Left lung (tissue), 10 donors: Measurements from ENCODE around the gene RHBDL1. TPM values are rescaled to one million over a fixed set of nuclear protein-coding genes. Genes with fewer than 3 reads are reported as not detected.

Experiments
- ATAC-seq: fragments of 200-7000 bp; cut with Tn5 transposase; one replicate; pipeline ENCODE4 v1.9.1; 2020; ENCODE audit warnings: moderate library complexity
- DNase-seq, 4 donors: peaks; one replicate each; pipeline ENCODE4 v3.0.0-alpha.2; 2013 to 2020
- H3K27ac ChIP-seq, 2 donors: fragments of 200-600 bp; sonication (generic) in 1 of 2; one replicate each; pipeline versions ENCODE4 v1.5.0 to v1.8.0; 2020 to 2021
- H3K27me3 ChIP-seq, 2 donors: fragments of 200-600 bp; sonication (generic) in 1 of 2; one replicate each; pipeline versions ENCODE4 v1.5.0 to v1.8.0; 2020 to 2021
- H3K36me3 ChIP-seq, 2 donors: fragments of 200-600 bp; sonication (generic) in 1 of 2; one replicate each; pipeline versions ENCODE4 v1.5.0 to v1.8.0; 2020 to 2021
- H3K4me1 ChIP-seq, 2 donors: fragments of 200-600 bp; one replicate each; pipeline ENCODE4 v1.8.0; 2021
- H3K4me3 ChIP-seq, 2 donors: fragments of 200-600 bp; sonication (generic) in 1 of 2; one replicate each; pipeline versions ENCODE4 v1.5.0 to v1.8.0; 2020 to 2021; ENCODE audit warnings: mild to moderate bottlenecking in 1 of 2
- H3K9me3 ChIP-seq, 2 donors: fragments of 200-600 bp; sonication (generic) in 1 of 2; one replicate each; pipeline versions ENCODE4 v1.5.0 to v1.8.0; 2020 to 2021
- CTCF ChIP-seq, 2 donors: fragments of 200-600 bp; sonication (generic) in 1 of 2; IDR thresholded peaks; one replicate each; pipeline versions ENCODE4 v1.5.0 to v1.8.0; 2021; ENCODE audit warnings: antibody characterized with exemption in 2 of 2
- intact Hi-C, 2 donors: fragments of 100-400 bp; cut with DNase I; formaldehyde crosslinking; loops; one replicate each; pipeline versions ENCODE4 v1.11.2 to v1.14.2; 2022
- polyA plus RNA-seq, 6 donors: library from polyadenylated mRNA; unstranded; fragments of 120-200 nt; gene quantifications; one replicate each; pipeline ENCODE4 v1.2.1, GENCODE V29; 2013; ENCODE audit not compliant: insufficient read length in 6 of 6
- total RNA-seq, 2 donors: library from RNA; stranded (reverse); fragmentation: NEBNext Ultra II Directional; extraction: Animal tissue kit (Norgen Biotek cat#: 25700); gene quantifications; one replicate each; pipeline ENCODE4 v1.2.1, GENCODE V29; 2021
- donor health status: DM: no; HTN: yes; CAD: no.
- donor health status: DM: no; HTN: no; CAD: no.

RHBDL1 gene
- total and polyA plus RNA-seq, 8 donors, result 0.45 to 4.3 (median 0.81) TPM

DNA sequence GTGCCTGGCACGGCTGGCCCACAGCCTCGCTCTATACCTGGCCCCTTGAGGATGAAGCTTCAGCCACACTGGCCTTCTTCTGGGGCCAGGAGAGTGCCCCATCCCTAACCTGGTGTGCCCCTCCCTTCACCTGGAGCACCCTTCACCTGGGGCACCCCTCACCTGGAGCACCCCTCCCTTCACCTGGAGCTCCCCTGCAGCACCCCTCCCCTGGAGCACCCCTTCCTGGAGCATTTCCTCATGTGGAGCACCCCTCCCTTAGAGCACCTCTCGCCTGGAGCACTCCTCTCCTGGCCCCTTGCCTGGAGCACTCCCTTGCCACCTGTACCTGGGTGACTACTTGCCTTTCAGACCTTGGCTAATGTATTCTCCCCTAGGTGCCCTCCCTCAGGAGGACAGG lies 32.5 kb downstream of the RHBDL1 start:
- H3K27ac ChIP-seq, result no peak overlapping the region
- H3K36me3 ChIP-seq, result no peaks in the 10 kb centered on the region
- no peaks in the 10 kb centered on the region for H3K9me3 ChIP-seq
- no peak overlapping the region for H3K4me3 ChIP-seq
- ATAC-seq, result no peak
- TF ChIP-seq CTCF (IDR thresholded peaks at IDR 0.05), result no peak
- H3K4me1 ChIP-seq, result peaks cover 0 to 11% of the 10 kb centered on the region in 2 donors
- peaks cover 48 to 96% of the 10 kb centered on the region in 2 donors for H3K27me3 ChIP-seq
- no peak for DNase-seq
- intact Hi-C loops, result no loop called here

DNA sequence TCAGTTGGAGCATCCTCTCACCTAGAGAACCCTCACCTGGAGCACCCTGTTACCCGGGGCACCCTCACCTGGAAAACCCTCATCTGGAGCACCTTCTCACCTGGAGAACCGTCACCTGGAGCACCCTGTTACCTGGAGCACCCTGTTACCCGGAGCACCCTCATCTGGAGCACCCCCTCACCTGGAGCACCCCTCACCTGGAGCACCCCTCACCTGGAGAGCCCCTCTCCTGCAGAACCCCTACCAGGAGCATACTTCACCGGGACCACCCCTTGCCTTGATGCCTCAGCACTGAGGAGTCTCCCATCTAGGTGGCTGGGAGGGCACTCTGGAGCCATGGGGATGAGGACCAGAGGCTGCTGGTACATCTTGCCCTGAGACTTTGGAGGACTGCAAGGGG lies 33.5 kb downstream of the RHBDL1 start:
- DNase-seq, result no peak
- Histone ChIP-seq H3K27ac (no peak overlapping the region), H3K27me3 (peaks cover 38 to 94% of the 10 kb centered on the region in 2 donors), H3K9me3 (no peaks in the 10 kb centered on the region), H3K4me3 (no peak overlapping the region), H3K4me1 (peaks cover 0 to 12% of the 10 kb centered on the region in 2 donors), H3K36me3 (no peaks in the 10 kb centered on the region)
- no peak for ATAC-seq
- intact Hi-C loops, result no loop called here
- no peak for TF ChIP-seq CTCF (IDR thresholded peaks at IDR 0.05)

GRCh38 chr16:709566-710499 lies 34.4 kb downstream of the RHBDL1 start:
- no peak overlapping the region for H3K4me3 ChIP-seq
- no peaks in the 10 kb centered on the region for H3K36me3 ChIP-seq
- no peak overlapping the region for H3K27ac ChIP-seq
- intact Hi-C loops, result loop anchor here in 1 of 2 donors (5.0 kb wide), 1 partner anchor 72 kb away; no protein-coding TSS in a partner anchor
- H3K27me3 ChIP-seq, result peaks cover 29 to 94% of the 10 kb centered on the region in 2 donors
- no peaks in the 10 kb centered on the region for H3K9me3 ChIP-seq
- no peak for ATAC-seq
- peak in 1 of 4 donors; percentile 44 for DNase-seq
- peaks cover 3 to 20% of the 10 kb centered on the region in 2 donors for H3K4me1 ChIP-seq
- TF ChIP-seq CTCF (IDR thresholded peaks at IDR 0.05), result no peak

DNA sequence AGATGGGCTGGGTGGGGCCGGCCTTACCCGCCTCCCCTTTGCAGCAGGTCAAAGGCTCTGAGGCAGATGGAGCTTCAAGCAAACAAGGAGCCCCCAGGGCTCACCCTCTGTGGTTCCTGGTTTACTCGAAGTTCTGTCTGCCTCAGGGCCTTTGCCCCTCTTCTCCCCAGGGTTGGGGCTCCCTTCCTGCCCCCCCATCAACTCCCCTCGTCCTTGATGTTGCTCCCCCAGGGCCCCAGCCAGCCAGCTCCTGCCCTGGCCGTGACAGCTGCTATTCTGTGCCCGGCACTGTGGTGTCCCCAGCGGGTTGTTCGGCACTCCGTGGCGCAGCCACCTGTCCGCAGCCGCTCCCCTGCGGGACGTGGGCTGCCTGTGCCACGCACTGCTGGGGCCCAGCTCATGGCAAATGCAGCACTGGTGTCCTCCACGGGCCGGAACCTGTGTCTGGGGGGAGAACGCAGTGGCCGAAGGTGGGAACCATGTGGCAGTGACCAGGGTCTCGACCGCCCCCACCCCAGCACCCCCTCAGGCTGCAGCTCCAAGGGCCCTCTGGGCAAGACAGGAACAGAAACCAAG lies 35.1 kb downstream of the RHBDL1 start:
- H3K27ac ChIP-seq, result no peak overlapping the region
- intact Hi-C loops, result loop anchor here in 1 of 2 donors (5.0 kb wide), 1 partner anchor 72 kb away; no protein-coding TSS in a partner anchor
- H3K27me3 ChIP-seq, result peaks cover 26 to 93% of the 10 kb centered on the region in 2 donors
- no peaks in the 10 kb centered on the region for H3K36me3 ChIP-seq
- H3K4me1 ChIP-seq, result peaks cover 3 to 25% of the 10 kb centered on the region in 2 donors
- H3K4me3 ChIP-seq, result no peak overlapping the region
- H3K9me3 ChIP-seq, result no peaks in the 10 kb centered on the region
- DNase-seq (no peak), ATAC-seq (no peak)
- no peak for TF ChIP-seq CTCF (IDR thresholded peaks at IDR 0.05)

GRCh38 chr16:711084-711483 lies 35.6 kb downstream of the RHBDL1 start:
- intact Hi-C loops, result loop anchor here in 1 of 2 donors (5.0 kb wide), 1 partner anchor 71 kb away; no protein-coding TSS in a partner anchor
- ATAC-seq (no peak), DNase-seq (no peak)
- Histone ChIP-seq H3K9me3 (no peaks in the 10 kb centered on the region), H3K4me3 (no peak overlapping the region), H3K4me1 (peaks cover 7 to 30% of the 10 kb centered on the region in 2 donors), H3K27ac (no peak overlapping the region), H3K27me3 (peaks cover 23 to 94% of the 10 kb centered on the region in 2 donors), H3K36me3 (no peaks in the 10 kb centered on the region)
- TF ChIP-seq CTCF (IDR thresholded peaks at IDR 0.05), result no peak
